Epithelial cell of esophagus (primary cell): Measurements from ENCODE around the gene EIF3B.
A peak's percentile ranks its signal among the peaks of the same experiment; 100 is the strongest.
"Not testable (repeated sequence)": the region's sequence is repeated elsewhere in the genome, so short reads cannot be mapped to it uniquely, and the experiment has no call there.

ENCODE experiments used
- DNase-seq: peaks from one replicate; pipeline ENCODE4 v3.0.0; 2010; ENCODE audit warnings: low read depth
- H3K4me3 ChIP-seq: 2 replicates; pipeline ENCODE4 v1.5.1; 2011; ENCODE audit warnings: mild to moderate bottlenecking, low read length, control low read depth
- TF ChIP-seq, protein P1 (sequence below): IDR thresholded peaks from 2 replicates; pipeline ENCODE4 v1.5.1; 2011; ENCODE audit warnings: low read depth, mild to moderate bottlenecking, low read length, control low read depth, inconsistent platforms; ENCODE audit not compliant: insufficient read depth; ENCODE audit errors: missing control alignments

Gene EIF3B

DNA sequence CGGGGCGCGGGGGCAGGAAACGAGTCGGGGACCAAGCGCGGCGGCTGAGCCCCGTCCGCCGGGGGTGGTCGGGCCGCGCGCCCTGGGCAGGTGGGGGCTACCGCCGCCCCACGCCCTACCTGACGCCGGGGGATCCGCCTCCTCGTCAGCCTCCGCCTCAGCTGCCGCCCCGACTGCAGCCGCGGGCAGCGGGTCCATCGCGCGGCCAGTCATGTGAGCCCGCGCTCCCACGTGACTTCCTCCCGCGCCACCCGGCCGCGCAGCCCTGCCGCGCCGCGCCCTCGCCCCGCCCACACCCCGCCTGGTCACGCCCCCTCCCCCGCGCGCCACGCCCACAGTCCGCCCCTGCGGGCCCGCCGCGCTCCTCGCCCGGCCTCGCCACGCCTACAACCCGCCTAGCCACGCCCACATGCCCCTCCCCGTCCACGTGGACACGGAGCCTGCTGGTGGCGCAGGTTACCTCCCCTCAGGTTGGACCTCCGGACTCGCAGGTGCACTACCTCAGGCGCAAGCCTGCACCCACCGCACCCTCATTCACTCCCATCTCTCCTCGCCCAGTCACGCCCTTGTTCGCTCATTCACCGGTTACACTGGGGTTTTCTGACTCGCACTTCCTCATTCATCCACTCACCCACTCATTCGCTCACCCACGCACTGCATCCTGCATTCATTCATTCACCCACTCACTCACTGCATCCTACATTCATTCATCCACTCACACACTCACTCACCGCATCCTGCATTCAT, 40.2 kb upstream of the EIF3B start, which contains the start of gene SNX8:
SNX8 (minus strand) TSS at position 233 of the 747 bp plus-strand sequence; CDS start at position 213, 20 bp downstream.
- TF ChIP-seq, protein P1, sequence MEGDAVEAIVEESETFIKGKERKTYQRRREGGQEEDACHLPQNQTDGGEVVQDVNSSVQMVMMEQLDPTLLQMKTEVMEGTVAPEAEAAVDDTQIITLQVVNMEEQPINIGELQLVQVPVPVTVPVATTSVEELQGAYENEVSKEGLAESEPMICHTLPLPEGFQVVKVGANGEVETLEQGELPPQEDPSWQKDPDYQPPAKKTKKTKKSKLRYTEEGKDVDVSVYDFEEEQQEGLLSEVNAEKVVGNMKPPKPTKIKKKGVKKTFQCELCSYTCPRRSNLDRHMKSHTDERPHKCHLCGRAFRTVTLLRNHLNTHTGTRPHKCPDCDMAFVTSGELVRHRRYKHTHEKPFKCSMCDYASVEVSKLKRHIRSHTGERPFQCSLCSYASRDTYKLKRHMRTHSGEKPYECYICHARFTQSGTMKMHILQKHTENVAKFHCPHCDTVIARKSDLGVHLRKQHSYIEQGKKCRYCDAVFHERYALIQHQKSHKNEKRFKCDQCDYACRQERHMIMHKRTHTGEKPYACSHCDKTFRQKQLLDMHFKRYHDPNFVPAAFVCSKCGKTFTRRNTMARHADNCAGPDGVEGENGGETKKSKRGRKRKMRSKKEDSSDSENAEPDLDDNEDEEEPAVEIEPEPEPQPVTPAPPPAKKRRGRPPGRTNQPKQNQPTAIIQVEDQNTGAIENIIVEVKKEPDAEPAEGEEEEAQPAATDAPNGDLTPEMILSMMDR, result no peak
- peak; percentile 92 for DNase-seq
- H3K4me3 ChIP-seq, result peak within 1 kb of the TSS; percentile 51

DNA sequence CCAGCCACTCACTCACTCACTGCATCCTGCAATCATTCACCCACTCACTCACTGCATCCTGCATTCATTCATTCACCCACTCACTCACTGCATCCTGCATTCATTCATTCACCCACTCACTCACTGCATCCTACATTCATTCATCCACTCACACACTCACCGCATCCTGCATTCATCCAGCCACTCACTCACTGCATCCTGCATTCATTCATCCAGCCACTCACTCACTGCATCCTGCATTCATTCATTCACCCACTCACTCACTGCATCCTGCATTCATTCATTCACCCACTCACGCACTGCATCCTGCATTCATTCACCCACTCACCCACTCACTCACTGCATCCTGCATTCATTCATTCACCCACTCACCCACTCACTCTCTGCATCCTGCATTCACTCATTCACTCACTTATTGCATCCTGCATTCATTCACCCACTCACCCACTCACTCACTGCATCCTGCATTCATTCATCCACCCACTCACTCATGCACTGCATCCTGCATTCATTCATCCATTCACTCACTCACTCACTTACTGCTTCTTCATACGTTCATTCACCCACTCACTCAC, 39.6 kb upstream of the EIF3B start:
- not testable (repeated sequence) for H3K4me3 ChIP-seq, DNase-seq

DNA sequence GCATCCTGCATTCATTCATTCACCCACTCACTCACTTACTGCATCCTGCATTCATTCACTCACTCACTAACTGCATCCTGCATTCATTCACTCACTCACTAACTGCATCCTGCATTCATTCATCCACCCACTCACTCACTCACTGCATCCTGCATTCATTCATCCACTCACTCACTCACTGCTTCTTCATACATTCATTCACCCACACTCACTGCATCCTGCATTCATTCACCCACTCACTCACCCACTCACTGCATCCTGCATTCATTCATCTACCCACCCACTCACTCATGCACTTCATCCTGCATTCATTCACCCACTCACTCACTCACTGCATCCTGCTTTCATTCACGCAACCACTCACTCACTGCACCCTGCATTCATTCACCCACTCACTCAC, 38.8 kb upstream of the EIF3B start:
- DNase-seq, result no peak
- H3K4me3 ChIP-seq, result no peak overlapping the region
- TF ChIP-seq, protein P1, result no peak

DNA sequence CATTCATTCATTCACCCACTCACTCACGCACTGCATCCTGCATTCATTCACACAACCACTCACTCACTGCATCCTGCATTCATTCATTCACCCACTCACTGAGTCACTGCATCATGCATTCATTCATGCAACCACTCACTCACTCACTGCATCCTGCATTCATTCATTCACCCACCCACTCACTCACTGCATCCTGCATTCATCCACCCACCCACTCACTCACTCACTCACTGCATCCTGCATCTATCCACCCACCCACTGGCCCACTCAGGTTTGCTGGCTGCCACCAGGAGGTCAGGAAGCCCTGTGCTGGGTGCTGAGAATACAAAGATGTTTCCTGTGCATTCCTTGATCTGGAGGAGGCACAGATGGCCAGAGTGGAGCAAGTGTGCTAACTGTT, 38.0 kb upstream of the EIF3B start:
- TF ChIP-seq, protein P1, result no peak
- H3K4me3 ChIP-seq, result no peak overlapping the region
- DNase-seq, result no peak

DNA sequence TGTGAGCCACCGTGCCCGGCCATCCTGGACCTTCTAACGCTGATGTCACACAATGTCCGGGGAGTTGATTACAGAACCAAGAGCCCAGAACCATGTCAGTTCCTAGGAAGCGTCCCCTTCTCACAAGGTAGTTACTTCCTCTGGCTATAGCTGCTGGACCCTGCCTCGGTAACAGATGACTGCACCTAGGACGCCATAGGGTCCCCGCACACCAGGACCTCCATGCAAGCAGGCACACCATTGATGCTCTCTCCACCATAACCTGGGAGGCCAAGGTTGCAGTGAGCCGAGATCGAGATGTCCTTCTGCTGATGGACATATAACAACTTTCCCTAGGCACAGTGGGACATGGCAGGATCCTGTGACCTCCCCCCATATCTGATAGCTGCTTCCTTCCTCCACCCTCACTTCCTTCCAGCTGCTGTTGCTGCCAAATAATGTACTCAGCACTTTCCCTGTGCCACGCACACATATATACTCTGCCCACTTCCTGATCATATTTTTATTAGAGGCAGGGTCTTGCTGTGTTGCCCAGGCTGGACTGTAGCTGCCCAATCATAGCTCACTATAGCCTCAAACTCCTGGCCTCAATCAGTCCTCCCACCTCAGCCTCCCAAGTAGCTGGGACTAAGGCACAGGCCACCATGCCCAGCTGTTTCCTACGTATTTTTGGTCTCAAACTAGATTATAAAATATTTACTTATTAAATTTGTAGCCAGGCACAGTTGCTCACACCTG, 36.9 kb upstream of the EIF3B start:
- no peak overlapping the region for H3K4me3 ChIP-seq
- TF ChIP-seq, protein P1, result no peak
- no peak for DNase-seq

DNA sequence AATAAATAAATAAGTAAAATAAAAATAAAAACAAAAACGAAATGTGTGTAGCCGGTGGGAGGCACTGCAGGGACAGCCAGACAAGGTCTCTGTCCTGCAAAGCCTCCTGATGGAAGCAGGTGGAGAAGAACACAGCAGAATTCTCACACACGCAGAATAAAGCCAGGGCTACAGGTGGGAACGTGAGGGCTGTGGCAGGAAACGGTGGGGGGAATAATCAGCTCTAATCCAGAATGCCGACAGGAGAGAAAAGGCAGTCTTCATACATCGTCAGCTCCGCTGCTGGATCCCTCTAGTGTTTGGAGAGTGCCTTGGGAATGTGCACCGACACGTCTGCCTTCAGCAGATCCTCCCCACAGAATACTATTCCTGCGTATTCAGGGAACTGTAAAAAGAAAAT, 33.6 kb upstream of the EIF3B start:
- TF ChIP-seq, protein P1, result peak; percentile 60
- no peak overlapping the region for H3K4me3 ChIP-seq
- peak; percentile 74 for DNase-seq

DNA sequence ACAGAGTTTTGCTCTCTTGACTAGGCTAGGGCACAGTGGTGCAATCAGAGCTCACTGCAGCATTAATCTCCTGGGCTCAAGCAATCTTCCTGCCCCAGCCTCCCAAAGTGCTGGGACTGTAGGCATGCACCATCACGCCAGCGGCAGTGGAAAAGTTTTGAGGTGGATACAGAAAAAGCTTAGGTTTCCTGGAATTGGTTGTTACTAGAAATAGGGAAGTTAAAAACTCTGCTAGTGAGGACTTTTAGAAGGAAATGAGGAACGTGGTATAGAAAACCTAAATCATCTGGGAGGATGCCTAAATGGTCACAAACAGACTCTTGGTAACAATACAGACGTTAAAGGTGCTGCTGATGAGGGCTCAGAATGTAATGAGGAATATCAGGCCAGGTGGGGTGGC, 29.5 kb upstream of the EIF3B start:
- no peak for DNase-seq
- no peak overlapping the region for H3K4me3 ChIP-seq
- TF ChIP-seq, protein P1, result no peak
